ENCODE results near the gene PRKN. TPM values are rescaled to one million over a fixed set of nuclear protein-coding genes. Genes with fewer than 3 reads are reported as not detected.

The PRKN gene
- total RNA-seq, 1 experiment from 2014 or later = 1.2 TPM

DNA sequence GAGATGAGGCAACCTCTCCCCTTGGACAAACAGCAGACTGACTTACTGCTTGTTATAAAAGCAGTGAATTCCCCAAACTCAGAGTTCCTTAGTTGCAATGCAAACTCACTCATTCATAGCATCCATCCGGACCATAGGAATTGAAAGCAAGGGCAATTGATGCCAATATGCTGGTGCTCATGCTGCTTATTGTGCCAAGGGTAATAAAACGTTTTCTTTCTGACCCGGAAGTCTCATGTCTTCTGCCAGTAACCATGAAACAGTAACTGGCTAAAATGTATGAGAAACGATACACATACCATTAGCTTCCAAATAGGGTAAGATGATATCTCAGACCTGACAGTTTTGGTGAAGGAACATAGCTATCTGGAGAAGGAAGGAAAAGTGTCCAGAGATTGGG lies 18.1 kb downstream of the PRKN start:
- TF ChIP-seq EZH2 (IDR thresholded peaks at IDR 0.05; ENCODE audit: borderline replicate concordance, low read depth, low read length, poor library complexity, severe bottlenecking) (no peak), CTCF (conservative IDR thresholded peaks at IDR 0.05; ENCODE audit: low read depth, low read length) (no peak)
- H3K4me3 ChIP-seq (ENCODE audit: low read depth, low read length, poor library complexity, severe bottlenecking) = no peak overlapping the region
- H3K27ac ChIP-seq (ENCODE audit: low read depth, low read length, poor library complexity, severe bottlenecking) = no peak overlapping the region
- no peaks in the 10 kb centered on the region for H3K9me3 ChIP-seq (ENCODE audit: low read depth, low read length, poor library complexity, severe bottlenecking)
- BruUV-seq (replicated peaks) = no TSS peak
- intact Hi-C loops (cut with micrococcal nuclease; ENCODE audit: unreplicated experiment) = no loop called here
- ChIA-PET CTCF (no interaction called here), POLR2A (ENCODE audit: low non-redundant PET) (no interaction called here)
- no peaks in the 10 kb centered on the region for H3K36me3 ChIP-seq (ENCODE audit: insufficient read depth, low read length, poor library complexity, severe bottlenecking)
- H3K4me1 ChIP-seq (ENCODE audit: insufficient read depth, low read length, poor library complexity, severe bottlenecking) = no peaks in the 10 kb centered on the region
- no peak for DNase-seq (ENCODE audit: low spot score)
- H3K27me3 ChIP-seq (replicated peaks; ENCODE audit: insufficient read depth, low read depth, low read length, poor library complexity) = no peaks in the 10 kb centered on the region

- peak; percentile 52 for DNase-seq (ENCODE audit: low spot score)
- Histone ChIP-seq H3K9me3 (ENCODE audit: low read depth, low read length, poor library complexity, severe bottlenecking) (no peaks in the 10 kb centered on the region), H3K27ac (ENCODE audit: low read depth, low read length, poor library complexity, severe bottlenecking) (no peak overlapping the region), H3K36me3 (ENCODE audit: insufficient read depth, low read length, poor library complexity, severe bottlenecking) (no peaks in the 10 kb centered on the region), H3K4me1 (ENCODE audit: insufficient read depth, low read length, poor library complexity, severe bottlenecking) (no peaks in the 10 kb centered on the region), H3K4me3 (ENCODE audit: low read depth, low read length, poor library complexity, severe bottlenecking) (no peak overlapping the region), H3K27me3 (replicated peaks; ENCODE audit: insufficient read depth, low read depth, low read length, poor library complexity) (no peaks in the 10 kb centered on the region)
- intact Hi-C loops (cut with micrococcal nuclease; ENCODE audit: unreplicated experiment) = no loop called here
- BruUV-seq (replicated peaks) = no TSS peak
- ChIA-PET POLR2A (ENCODE audit: low non-redundant PET) (no interaction called here), CTCF (no interaction called here)
- TF ChIP-seq CTCF (conservative IDR thresholded peaks at IDR 0.05; ENCODE audit: low read depth, low read length) (no peak), EZH2 (IDR thresholded peaks at IDR 0.05; ENCODE audit: borderline replicate concordance, low read depth, low read length, poor library complexity, severe bottlenecking) (no peak)
Observed at GRCh38 chr6:162708971-162709370, 18.6 kb downstream of the PRKN start.

DNA sequence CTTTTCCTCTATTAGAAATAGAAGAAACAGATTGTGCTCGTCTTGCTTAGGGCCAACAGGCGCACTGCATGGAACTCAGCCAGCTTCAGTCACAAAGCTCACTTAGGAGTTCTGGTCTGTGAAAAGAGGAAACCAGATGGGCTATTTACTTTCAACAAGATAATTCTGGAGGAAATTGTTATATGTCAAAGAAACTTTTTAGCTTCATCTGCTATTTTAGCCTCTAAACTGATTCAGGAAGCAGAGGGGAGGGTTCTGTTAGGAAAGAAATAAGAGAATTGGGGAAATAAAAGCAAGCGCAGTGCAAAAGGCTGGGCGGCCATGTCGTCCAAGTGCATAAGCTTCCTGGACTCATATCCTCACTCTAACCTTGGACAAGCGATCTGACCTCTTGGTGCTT lies 21.3 kb downstream of the PRKN start:
- DNase-seq (ENCODE audit: low spot score) = peak; percentile 19
- no peaks in the 10 kb centered on the region for H3K36me3 ChIP-seq (ENCODE audit: insufficient read depth, low read length, poor library complexity, severe bottlenecking)
- H3K27ac ChIP-seq (ENCODE audit: low read depth, low read length, poor library complexity, severe bottlenecking) = no peak overlapping the region
- no TSS peak for BruUV-seq (replicated peaks)
- ChIA-PET CTCF (no interaction called here), POLR2A (ENCODE audit: low non-redundant PET) (no interaction called here)
- TF ChIP-seq CTCF (conservative IDR thresholded peaks at IDR 0.05; ENCODE audit: low read depth, low read length) (no peak), EZH2 (IDR thresholded peaks at IDR 0.05; ENCODE audit: borderline replicate concordance, low read depth, low read length, poor library complexity, severe bottlenecking) (no peak)
- intact Hi-C loops (cut with micrococcal nuclease; ENCODE audit: unreplicated experiment) = no loop called here
- no peak overlapping the region for H3K4me3 ChIP-seq (ENCODE audit: low read depth, low read length, poor library complexity, severe bottlenecking)
- H3K27me3 ChIP-seq (replicated peaks; ENCODE audit: insufficient read depth, low read depth, low read length, poor library complexity) = no peaks in the 10 kb centered on the region
- no peaks in the 10 kb centered on the region for H3K4me1 ChIP-seq (ENCODE audit: insufficient read depth, low read length, poor library complexity, severe bottlenecking)
- H3K9me3 ChIP-seq (ENCODE audit: low read depth, low read length, poor library complexity, severe bottlenecking) = no peaks in the 10 kb centered on the region

All from A673 (cell line).